Measurements from ENCODE around the gene ACSF2.
"Not testable (repeated sequence)": the region's sequence is repeated elsewhere in the genome, so short reads cannot be mapped to it uniquely, and the experiment has no call there.

ACSF2 gene

GRCh38 chr17:50412188-50412732 lies 13.8 kb upstream of the ACSF2 start:
- no peak for DNase-seq

DNA sequence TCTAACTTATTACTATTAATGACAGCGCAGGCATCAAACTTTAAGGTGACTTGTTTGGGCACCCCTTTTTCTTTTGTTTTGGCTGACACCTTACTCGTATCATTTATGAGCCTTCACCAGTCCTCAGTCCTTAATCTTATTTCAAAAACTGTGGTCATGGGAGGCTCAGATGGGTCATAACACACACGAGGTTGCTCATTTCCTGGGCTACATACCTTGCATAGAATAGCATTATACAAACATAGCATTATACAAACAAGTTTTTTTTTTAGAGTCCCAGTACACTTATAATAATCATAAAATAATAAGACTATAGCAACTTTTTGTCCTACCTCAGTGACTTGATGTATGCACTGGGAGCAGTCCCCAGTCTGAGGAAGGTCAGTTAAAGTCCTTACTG lies 11.2 kb upstream of the ACSF2 start:
- DNase-seq, result no peak

- not testable (repeated sequence) for DNase-seq
Observed at GRCh38 chr17:50419577-50419976, 6.4 kb upstream of the ACSF2 start.

DNA sequence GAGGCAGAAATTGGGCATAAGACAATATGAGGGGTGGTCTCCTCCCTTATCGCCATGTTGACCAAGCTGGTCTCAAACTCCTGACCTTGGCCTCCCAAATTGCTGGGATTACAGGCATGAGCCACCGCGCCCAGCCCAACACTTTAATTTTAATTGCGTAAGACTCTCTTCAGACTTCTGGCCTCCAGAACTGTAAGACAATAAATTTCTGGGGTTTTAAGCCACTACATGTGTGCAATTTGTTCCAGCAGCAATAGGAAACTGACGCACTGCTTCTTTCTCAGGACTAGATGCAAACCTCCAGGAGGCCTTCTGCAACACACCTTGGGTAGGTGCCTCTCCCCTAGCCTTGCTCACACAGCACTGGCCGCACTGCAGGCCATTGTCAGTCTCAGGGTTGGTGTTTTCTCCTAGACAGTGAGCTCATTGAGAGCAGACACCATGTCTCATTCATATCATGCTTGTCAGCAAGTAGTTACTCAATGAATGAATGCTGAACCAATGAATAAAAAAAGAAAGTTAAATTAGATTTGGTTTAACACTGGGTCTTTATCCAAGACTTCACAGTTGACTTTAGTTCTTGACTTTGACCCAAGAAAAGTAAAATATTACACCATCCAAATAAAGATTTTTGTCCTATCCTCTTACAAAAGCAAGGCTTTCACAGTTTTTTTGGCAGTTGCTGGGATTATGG lies 5.5 kb upstream of the ACSF2 start:
- DNase-seq, result no peak

DNA sequence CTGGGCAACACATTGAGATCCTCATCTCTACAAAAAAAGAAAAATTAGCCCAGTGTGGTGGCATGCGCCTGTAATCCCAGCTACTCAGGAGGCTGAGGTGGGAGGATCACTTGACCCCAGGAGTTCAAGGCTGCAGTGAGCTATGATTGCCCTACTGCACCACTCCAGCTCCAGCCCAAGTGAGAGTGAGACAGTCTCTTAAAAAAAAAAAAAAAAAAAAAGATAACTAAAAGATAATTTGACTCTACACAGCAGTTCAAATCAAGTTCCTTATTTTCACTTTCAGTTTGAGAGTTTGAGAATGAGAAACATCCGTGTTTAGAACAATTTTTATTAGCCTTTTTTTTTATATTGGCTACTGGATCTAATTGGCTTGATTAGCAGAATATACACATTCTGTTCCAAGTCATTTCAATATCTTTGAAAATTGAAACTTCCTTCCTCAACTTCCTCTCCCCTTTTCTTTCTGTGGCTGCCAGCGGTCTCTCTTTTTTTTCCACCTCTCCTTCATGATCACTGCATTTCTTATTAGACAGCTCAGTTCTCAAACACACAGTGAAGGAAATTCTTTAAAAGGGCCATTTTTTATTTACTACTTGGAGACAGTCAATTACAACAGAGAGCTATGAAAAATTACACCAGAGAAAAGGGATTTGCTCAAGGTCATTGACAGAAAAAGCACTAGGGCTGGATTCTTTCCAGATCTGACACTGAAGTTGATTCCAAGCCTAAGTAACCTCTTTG lies 4.5 kb upstream of the ACSF2 start:
- no peak for DNase-seq

DNA sequence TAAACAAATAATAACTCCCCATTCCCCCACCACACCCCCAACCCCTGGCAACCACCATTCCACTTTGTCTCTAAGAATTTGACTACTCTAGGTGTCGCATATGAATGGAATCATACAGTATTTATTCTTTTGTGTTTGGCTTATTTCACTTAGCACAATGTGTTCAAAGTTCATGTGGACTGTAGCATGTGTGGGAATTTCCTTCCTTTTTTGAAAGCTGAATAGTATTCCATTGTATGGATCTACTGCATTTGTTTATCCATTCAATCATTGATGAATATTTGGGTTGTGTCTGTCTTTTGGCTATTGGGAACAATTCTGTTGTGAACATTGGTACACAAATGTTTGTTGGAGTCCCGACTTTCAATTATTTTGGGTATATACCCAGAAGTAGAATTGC lies 3.3 kb upstream of the ACSF2 start:
- DNase-seq, result no peak

GRCh38 chr17:50423553-50424159 lies 2.4 kb upstream of the ACSF2 start:
- DNase-seq, result no peak

- no peak for DNase-seq
Observed at GRCh38 chr17:50424246-50424995, 1.6 kb upstream of the ACSF2 start.

GRCh38 chr17:50424996-50425681 lies 879 bp upstream of the ACSF2 start:
- DNase-seq, result no peak

DNA sequence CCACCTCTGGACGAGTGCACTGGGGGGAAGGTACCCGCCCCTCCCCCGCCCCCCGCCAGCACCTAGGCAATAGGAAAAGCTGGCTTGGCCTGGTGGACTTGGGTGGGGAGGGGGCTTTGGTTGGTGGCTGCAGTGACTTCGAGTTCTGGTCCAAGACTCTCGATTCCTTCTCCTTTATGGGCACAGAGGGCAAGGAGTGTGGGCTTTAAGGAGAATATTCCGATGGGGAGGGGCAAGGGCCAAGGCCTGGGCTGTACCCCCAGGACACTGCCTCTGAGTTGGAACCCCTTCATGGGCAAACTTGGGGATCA lies 409 bp downstream of the ACSF2 start:
- no peak for DNase-seq

DNA sequence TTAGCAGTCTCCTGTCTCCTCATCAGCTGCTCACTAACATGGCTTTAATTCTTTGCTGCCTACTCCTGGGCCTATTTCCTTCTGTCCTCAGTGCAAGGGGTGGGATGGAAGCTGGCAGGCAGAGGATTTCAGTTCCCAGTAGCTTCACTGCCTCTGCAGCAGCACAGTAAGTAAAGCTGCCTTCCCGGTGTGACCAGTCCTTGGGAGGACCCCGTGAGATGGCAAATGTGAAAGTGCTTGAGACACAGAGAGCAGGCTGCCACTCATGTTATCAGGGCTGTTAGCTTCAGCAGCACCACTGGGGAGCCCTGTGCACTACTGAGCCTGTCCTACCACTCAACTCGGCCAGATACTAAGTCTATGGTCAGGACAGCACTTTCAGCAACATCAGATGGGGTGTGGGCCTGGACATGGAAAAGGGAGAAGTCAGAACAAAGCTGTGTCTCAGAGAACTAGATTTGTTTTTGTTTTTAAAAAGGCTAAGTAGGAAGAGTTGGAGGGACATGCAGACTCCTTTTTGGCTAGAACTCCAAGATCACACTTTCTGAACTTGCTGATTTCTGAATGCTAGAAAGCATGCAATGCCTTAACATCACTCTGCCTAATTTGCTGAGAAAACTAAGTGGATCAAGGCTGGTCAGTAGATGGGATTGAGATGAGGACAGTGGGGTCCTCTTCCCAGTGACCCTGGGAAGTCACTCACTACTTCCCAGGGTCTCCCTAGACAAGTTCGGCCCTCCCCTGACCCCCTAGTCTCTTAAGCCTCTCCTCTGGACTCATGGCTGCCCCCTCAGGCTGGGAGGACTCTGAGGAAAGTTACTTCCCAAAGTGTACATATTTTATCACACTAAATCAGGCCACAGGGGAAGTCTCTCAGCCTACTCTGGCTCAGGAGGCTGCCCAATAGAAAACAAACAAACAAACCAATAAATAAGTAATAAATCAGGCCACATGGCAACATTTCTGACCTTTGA lies 1.1 kb downstream of the ACSF2 start:
- no peak for DNase-seq

DNA sequence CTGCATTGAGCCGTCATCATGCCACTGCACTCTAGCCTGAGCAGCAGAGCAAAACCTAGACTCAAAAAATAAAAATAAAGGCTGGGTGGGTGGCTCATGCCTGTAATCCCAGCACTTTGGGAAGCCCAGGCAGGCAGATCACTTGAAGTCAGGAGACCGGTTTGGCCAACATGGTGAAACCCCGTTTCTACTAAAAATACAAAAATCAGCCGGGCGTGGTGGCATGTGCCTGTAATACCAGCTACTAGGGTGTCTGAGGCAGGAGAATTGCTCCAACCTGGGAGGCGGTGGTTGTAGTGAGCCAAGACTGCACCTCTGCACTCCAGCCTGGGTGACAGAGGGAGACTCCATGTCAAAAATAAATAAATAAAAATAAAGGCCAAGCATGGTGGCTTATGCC lies 2.1 kb downstream of the ACSF2 start:
- DNase-seq, result not testable (repeated sequence)

GRCh38 chr17:50428831-50429424 lies 2.9 kb downstream of the ACSF2 start:
- DNase-seq, result no peak

GRCh38 chr17:50429793-50430192 lies 3.8 kb downstream of the ACSF2 start:
- DNase-seq, result no peak

DNA sequence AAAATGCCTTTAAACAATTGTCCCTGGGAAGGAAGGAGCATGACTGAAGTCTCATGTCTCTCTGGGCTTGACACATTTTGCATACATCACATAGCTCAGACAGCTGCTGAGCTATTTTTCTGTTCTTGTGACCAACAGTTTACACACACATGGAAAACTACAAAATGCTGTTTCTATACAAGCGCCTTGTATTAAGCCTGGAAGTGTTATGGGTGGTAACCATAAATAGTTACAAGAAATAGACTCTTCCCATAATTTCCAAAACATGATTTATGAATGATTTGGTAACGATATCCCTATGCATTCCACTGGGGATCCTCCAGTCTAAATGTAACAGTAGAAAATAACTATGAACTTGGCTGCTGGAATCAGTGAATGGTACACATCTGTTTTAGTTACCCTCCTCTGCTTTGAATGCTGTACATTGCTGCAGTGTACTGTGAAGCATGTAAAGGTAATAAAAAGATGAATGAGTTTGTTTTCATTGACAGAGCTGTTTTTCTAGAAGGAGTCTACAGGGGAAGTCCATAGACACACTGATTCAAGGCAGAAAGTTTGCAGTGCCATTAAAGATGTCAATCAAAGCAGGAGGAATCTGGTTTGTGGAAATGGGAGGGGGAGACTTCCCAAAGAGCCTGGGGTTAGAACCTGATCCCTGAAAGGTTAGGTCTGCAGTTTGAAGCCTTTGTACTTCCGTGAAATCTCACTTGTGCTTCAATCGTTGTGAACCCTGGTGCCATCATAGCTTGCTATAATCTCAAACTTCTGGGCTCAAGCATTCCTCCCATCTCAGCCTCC lies 5.0 kb downstream of the ACSF2 start:
- DNase-seq, result no peak

DNA sequence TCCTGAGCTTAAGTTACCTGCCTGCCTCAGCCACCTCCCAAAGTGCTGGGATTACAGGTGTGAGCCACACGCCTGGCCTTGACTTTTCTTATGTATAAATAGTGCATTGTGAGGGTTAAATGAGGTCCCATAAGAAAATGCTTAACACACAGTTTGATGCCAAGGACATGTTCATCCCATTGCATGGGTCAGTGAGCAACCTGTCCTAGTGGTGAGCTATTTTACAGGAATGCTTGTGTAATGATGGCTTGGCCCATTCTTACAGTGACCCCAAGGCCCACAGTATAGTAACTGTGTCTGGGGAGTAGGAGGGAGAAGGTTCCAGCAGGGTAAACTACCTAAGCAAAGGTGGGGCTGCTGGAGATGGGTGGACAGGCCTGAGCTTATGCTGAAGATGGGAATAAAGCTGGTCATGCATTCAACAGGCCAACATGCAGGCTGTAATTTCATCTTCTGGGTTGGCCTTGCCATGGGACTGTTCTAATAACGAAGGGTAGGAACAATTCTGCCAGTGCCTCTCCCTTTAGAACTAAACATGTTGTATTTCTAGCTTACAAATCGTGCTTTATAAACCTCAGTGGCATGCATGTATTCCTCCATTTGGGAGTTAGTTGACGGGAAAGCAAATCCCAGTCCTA lies 6.2 kb downstream of the ACSF2 start:
- DNase-seq, result no peak

GRCh38 chr17:50437409-50437808 lies 11.4 kb downstream of the ACSF2 start:
- DNase-seq, result no peak

DNA sequence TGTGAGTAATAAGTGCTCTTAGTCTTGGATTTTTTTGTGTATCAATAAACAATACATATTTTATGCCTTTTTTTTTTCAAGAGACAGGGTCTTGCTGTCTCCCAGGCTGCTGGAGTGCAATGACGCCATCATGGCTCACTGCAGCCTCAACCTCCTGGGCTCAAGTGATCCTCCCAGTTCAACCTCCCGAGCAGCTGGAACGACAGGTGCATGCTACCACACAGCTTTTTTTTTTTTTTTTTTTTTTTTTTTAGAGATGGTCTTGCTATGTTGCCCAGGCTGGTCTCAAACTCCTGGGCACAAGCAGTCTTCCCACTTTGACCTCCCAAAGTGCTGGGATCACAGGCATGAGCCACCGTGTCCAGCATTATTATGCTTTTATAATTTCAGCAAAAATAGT lies 13.0 kb downstream of the ACSF2 start:
- DNase-seq, result no peak

- DNase-seq, result no peak
Observed at GRCh38 chr17:50440172-50440837, 14.3 kb downstream of the ACSF2 start.
